Measurements from ENCODE around the gene PJA1. TPM values are rescaled to one million over a fixed set of nuclear protein-coding genes. Genes with fewer than 3 reads are reported as not detected.

The PJA1 gene
- total RNA-seq, 1 donor from 2014 or later, result 23.6 TPM

GRCh38 chrX:69189576-69190371 lies 24.5 kb upstream of the PJA1 start:
- intact Hi-C loops (cut with DNase I), result no loop called here
- H3K36me3 ChIP-seq, result no peaks in the 10 kb centered on the region
- peak; percentile 41 for ATAC-seq
- H3K4me1 ChIP-seq, result no peaks in the 10 kb centered on the region
- no peak overlapping the region for H3K27ac ChIP-seq
- no peak for DNase-seq
- H3K4me3 ChIP-seq, result no peak overlapping the region
- no peak for TF ChIP-seq CTCF (IDR thresholded peaks at IDR 0.05)
- H3K27me3 ChIP-seq, result no peaks in the 10 kb centered on the region
- no peaks in the 10 kb centered on the region for H3K9me3 ChIP-seq

- no peak for DNase-seq
- Histone ChIP-seq H3K27me3 (no peaks in the 10 kb centered on the region), H3K4me1 (no peaks in the 10 kb centered on the region), H3K36me3 (no peaks in the 10 kb centered on the region), H3K4me3 (no peak overlapping the region), H3K9me3 (no peaks in the 10 kb centered on the region), H3K27ac (no peak overlapping the region)
- no peak for TF ChIP-seq CTCF (IDR thresholded peaks at IDR 0.05)
- intact Hi-C loops (cut with DNase I), result no loop called here
- no peak for ATAC-seq
Measured at GRCh38 chrX:69186651-69187050, 21.4 kb upstream of the PJA1 start.

GRCh38 chrX:69185886-69186285 lies 20.6 kb upstream of the PJA1 start:
- DNase-seq (no peak), ATAC-seq (no peak)
- Histone ChIP-seq H3K36me3 (no peaks in the 10 kb centered on the region), H3K27ac (no peak overlapping the region), H3K4me1 (no peaks in the 10 kb centered on the region), H3K9me3 (no peaks in the 10 kb centered on the region), H3K27me3 (no peaks in the 10 kb centered on the region), H3K4me3 (no peak overlapping the region)
- no peak for TF ChIP-seq CTCF (IDR thresholded peaks at IDR 0.05)
- intact Hi-C loops (cut with DNase I), result no loop called here

- no peak for DNase-seq
- no peak for TF ChIP-seq CTCF (IDR thresholded peaks at IDR 0.05)
- no peaks in the 10 kb centered on the region for H3K27me3 ChIP-seq
Measured at GRCh38 chrX:69185141-69185540, 19.9 kb upstream of the PJA1 start.

GRCh38 chrX:69182818-69183380 lies 17.6 kb upstream of the PJA1 start:
- Histone ChIP-seq H3K4me1 (no peaks in the 10 kb centered on the region), H3K27ac (no peak overlapping the region), H3K4me3 (no peak overlapping the region), H3K36me3 (no peaks in the 10 kb centered on the region), H3K9me3 (no peaks in the 10 kb centered on the region), H3K27me3 (no peaks in the 10 kb centered on the region)
- DNase-seq (no peak), ATAC-seq (no peak)
- intact Hi-C loops (cut with DNase I), result no loop called here
- no peak for TF ChIP-seq CTCF (IDR thresholded peaks at IDR 0.05)

More at GRCh38 chrX:69185141-69185540, 19.9 kb upstream of the PJA1 start:
- H3K36me3 ChIP-seq, result no peaks in the 10 kb centered on the region
- H3K27ac ChIP-seq, result no peak overlapping the region
- ATAC-seq, result no peak
- intact Hi-C loops (cut with DNase I), result no loop called here
- H3K4me3 ChIP-seq, result no peak overlapping the region
- H3K4me1 ChIP-seq, result no peaks in the 10 kb centered on the region
- H3K9me3 ChIP-seq, result no peaks in the 10 kb centered on the region
